ENCODE measurements around the gene ADAMTS7.
"Not testable (repeated sequence)": the region's sequence is repeated elsewhere in the genome, so short reads cannot be mapped to it uniquely, and the experiment has no call there.

Gene ADAMTS7

GRCh38 chr15:78830514-78831228, 19.4 kb upstream of the ADAMTS7 start:
- no peak for DNase-seq (ENCODE audit: low read depth in 3 of 3, low spot score in 1 of 3)

DNA sequence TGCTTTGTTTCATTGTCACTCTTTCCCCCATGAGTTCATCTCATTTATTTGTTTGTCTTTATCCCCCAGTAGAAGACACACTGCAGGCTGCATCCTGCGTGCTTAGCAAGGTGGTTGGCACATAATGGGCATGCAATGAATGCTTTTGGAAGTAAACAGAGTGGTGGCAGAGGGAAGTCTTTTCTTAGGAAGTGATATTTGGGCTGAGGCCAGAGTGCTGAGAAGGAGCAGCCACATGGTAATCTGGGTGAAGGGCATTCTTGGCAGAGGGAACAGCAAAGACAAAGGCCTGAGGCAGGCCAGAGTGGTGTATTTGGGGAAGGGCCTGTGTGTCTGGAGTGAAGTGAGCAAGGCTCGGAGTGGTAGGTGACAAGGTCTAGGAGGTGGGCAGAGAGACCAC, 17.7 kb upstream of the ADAMTS7 start:
- no peak for DNase-seq (ENCODE audit: low read depth in 3 of 3, low spot score in 1 of 3)

DNA sequence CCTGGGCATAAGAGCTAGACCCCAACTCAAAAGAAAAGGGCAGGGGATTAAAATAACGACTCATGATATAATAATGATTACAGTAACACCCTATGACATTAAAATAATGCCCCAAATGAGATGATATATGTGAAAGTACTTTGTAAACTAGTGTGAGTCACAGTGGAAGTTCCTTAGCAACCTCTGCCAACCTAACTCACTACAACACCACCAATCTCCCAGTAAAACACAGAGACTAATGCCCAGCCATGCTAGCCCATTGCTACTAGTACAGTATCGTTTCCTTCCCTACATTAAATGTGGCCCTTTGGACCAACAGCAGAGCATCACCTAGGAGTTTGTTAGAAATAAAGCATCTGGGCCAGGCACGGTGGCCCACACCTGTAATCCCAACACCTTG, 11.2 kb upstream of the ADAMTS7 start:
- DNase-seq (ENCODE audit: low read depth in 3 of 3, low spot score in 1 of 3), result no peak

GRCh38 chr15:78811825-78812183, 540 bp upstream of the ADAMTS7 start:
- DNase-seq (ENCODE audit: low read depth in 3 of 3, low spot score in 1 of 3), result no peak

GRCh38 chr15:78810362-78811123, 721 bp downstream of the ADAMTS7 start:
- DNase-seq (ENCODE audit: low read depth in 3 of 3, low spot score in 1 of 3), result no peak

DNA sequence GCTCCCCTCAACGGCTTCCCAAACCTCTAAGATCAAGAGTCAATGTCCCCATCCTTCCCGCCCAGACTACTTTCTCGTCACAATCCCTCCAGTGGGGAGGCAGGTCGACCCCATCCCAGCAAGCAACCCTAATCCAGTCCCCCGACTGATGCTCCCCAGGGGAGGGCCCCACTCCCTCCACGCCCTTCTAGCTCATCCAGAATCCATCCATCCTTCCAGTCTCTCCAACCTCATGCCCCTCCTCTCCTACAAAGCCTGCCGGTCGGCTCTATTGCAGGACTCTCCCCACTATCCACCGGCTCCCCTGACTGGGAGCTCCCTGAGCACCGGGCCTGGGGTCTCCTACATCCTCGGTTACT, 1.3 kb downstream of the ADAMTS7 start:
- no peak for DNase-seq (ENCODE audit: low read depth in 3 of 3, low spot score in 1 of 3)

DNA sequence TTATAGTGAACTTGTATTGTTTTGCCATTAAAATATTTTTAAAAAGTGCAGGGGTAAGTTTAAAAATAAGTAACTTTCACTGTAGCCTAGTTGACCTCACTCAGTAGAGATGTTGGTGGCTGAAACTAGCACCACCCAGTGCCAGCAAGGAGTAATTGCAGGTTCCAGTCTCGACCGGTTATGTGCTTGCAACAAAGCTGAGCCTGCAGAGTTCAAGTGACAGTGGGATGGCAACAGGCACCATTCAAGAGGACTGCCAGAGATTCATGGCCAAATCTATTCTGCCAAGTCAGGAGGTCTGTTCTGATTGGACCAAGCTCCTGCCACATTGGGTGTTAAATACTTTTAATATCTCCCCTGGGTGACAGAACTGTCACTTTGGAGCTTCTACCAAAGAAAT, 2.7 kb downstream of the ADAMTS7 start:
- no peak for DNase-seq (ENCODE audit: low read depth in 3 of 3, low spot score in 1 of 3)

- no peak for DNase-seq (ENCODE audit: low read depth in 3 of 3, low spot score in 1 of 3)
These were observed 3.9 kb downstream of the ADAMTS7 start for GRCh38 chr15:78807359-78807758.

DNA sequence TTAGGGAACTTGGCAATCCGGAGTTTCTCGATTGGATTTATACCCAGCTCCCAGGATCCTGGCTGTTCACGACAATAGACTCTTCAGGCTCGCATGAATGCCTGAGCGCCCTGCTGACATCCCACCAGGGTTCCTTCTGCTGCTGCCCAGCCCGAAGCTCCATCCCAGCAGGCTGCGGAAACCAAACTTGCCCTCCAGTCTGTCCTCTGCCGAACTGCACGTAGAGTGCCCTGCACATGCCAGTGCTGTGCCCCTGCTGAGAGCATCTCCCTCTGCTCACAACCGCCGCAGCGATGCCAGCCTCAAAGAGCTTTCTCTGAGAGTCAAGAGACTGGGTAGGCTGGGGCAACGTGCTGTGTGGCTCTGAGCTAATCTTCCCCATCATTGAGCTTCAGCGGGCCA, 6.9 kb downstream of the ADAMTS7 start:
- no peak for DNase-seq (ENCODE audit: low read depth in 3 of 3, low spot score in 1 of 3)

DNA sequence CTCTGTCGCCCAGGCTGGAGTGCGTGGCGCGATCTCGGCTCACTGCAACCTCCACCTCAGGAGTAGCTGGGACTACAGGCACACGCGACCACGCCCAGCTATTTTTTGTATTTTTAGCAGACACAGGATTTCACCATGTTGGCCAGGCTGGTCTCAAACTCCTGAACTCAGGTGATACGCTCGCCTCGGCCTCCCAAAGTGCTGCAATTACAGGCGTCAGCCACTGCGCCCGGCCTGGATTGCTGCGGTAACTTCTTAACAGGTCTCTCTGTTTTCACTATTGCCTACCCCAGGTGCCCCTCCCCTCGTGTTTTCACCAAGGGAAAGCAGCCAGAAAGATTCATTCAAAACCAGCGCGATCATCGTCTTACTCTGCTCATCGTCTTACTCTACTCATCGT, 10.5 kb downstream of the ADAMTS7 start:
- no peak for DNase-seq (ENCODE audit: low read depth in 3 of 3, low spot score in 1 of 3)

DNA sequence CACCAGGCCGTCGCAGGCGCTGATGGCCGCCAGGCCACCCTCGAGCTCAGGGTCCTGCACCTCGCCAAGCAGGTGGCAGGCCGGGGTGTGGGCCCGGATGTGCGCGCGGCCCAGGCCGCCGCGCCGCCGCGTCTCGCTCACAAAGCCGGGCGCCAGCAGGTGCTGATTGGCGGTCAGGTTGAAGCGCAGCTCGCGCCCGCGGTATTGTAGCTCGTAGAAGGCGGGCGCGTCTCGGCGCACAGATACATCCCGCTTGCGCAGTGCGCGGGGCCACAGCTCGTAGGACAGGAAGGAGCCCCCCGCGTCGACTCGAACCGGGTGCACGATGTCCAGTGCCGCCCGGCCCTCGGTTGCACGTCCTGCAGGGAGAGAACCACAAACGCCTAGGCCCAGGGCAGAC, 11.1 kb downstream of the ADAMTS7 start:
- DNase-seq (ENCODE audit: low read depth in 3 of 3, low spot score in 1 of 3), result no peak

DNA sequence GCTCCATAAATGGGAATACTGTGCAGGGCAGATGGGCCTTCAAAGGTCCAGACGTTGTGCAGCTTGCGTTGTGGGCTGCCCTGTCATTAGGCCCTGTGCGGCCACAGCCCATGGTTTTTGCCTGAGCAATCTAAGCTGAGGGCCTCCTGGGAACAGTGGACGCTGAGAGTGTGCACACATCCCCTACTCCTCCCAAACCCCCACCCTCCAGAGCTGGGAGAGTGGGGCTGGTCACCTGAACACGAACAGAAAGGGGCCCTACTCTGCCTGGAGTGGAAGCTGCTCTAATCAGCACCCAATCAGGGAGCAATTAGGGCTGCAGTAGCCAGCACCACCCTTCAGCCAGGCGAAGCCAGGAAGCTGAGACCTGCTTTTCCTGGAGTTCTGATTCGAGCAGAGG, 12.2 kb downstream of the ADAMTS7 start:
- DNase-seq (ENCODE audit: low read depth in 3 of 3, low spot score in 1 of 3), result not testable (repeated sequence)

DNA sequence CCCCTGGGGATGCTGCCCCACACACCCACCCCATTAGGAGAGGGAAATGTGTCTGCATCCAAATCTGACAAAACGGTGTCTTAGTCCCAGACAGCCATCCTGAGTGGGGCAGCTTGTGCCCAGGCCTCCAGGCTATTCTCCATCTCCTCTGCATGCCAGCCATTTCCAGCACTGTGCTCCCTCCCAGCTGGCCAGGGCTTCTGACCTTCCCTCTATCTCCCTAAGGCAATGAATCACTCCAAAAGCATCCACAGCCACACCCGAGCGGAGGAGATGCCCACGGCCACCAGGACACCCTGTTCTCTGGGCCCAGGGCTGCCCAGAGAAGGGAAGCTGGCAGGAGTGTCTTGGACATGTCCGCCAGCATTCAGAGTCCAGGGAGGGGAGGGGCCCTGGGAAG, 12.9 kb downstream of the ADAMTS7 start:
- not testable (repeated sequence) for DNase-seq (ENCODE audit: low read depth in 3 of 3, low spot score in 1 of 3)

- DNase-seq (ENCODE audit: low read depth in 3 of 3, low spot score in 1 of 3), result no peak
These were observed 13.3 kb downstream of the ADAMTS7 start for GRCh38 chr15:78797951-78798350.

GRCh38 chr15:78796510-78796909, 14.8 kb downstream of the ADAMTS7 start:
- no peak for DNase-seq (ENCODE audit: low read depth in 3 of 3, low spot score in 1 of 3)

DNA sequence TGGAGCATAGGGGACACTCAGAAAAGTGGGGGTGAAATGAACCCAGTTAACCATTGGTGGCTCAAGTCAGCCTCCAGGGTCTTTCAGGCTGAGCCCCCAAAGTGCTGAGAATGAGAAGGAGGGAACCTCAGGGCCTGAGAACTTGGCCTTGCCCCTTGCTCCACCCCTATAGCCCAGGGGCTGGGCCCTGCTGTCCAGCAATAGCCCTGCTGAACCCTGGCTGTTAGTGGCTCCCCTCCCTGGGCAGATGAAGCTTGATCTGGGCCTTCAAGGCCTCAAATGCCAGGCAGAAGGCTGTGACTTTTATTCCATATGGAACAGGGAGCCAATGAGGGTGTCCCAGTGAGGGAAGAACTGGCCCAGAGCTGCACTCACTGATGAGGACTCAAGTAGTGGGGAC, 16.2 kb downstream of the ADAMTS7 start:
- no peak for DNase-seq (ENCODE audit: low read depth in 3 of 3, low spot score in 1 of 3)

- not testable (repeated sequence) for DNase-seq (ENCODE audit: low read depth in 3 of 3, low spot score in 1 of 3)
These were observed 16.8 kb downstream of the ADAMTS7 start for GRCh38 chr15:78794446-78794845.

GRCh38 chr15:78791357-78791756, 19.9 kb downstream of the ADAMTS7 start:
- DNase-seq (ENCODE audit: low read depth in 3 of 3, low spot score in 1 of 3), result no peak

GRCh38 chr15:78790027-78790426, 21.2 kb downstream of the ADAMTS7 start:
- no peak for DNase-seq (ENCODE audit: low read depth in 3 of 3, low spot score in 1 of 3)

DNA sequence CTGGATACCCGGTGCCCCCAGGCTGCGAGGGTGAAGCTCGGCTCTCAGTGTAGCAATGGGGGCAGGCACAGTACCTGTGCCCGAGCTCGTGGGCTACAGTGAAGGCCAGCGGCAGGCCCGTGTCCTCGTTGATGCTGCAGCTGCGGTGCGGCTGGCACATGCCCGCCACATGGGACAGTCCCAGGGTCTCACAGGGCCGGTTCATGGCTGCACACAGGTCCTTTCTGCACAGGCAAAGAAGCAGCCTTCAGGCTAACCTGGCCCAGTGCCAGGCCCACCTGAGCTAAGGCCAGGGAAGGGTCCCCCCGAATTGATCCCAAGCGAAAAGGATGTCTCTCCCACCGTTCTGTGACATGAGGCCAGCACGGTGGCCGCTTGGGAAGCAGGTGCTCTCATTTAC, 21.6 kb downstream of the ADAMTS7 start:
- no peak for DNase-seq (ENCODE audit: low read depth in 3 of 3, low spot score in 1 of 3)

GRCh38 chr15:78788016-78788660, 23.1 kb downstream of the ADAMTS7 start:
- no peak for DNase-seq (ENCODE audit: low read depth in 3 of 3, low spot score in 1 of 3)

DNA sequence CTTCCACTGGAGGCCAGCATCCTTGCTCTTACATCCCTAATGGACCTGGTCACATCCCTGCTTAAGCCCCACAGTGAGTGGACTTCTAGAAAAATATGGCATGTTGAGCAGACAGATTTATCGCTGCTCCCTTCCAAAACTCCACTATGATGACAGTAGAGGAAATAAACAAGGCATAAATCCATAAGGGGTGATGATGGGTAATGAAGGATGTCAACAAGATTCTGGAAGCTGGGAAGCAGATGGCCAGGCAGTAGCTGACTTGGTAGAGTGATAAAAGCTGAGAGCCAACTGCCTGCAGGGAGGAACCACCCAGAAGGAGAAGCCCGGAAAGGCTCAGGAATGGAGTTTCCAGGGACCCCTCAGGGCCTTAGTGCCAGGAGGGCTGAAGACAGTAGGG, 28.9 kb downstream of the ADAMTS7 start:
- DNase-seq (ENCODE audit: low read depth in 3 of 3, low spot score in 1 of 3), result not testable (repeated sequence)
